Measurements from ENCODE around the gene DBI.

Gene DBI

GRCh38 chr2:119341684-119342083 lies 25.1 kb upstream of the DBI start:
- CTCF ChIA-PET, result no interaction called here
- H3K4me1 Mint-ChIP-seq, result peaks cover 18% of the 10 kb centered on the region
- H3K9me3 Mint-ChIP-seq, result no peaks in the 10 kb centered on the region
- no peak for DNase-seq
- H3K36me3 Mint-ChIP-seq, result no peaks in the 10 kb centered on the region
- no peaks in the 10 kb centered on the region for H3K27me3 Mint-ChIP-seq
- H3K4me3 Mint-ChIP-seq, result no peak overlapping the region
- no peak overlapping the region for H3K27ac Mint-ChIP-seq

- H3K9me3 Mint-ChIP-seq, result no peaks in the 10 kb centered on the region
- no peak overlapping the region for H3K27ac Mint-ChIP-seq
Measured at GRCh38 chr2:119349289-119349688, 17.5 kb upstream of the DBI start.

GRCh38 chr2:119350311-119350998 lies 16.3 kb upstream of the DBI start:
- no peak overlapping the region for H3K27ac Mint-ChIP-seq
- no peak for DNase-seq
- peaks cover 3% of the 10 kb centered on the region for H3K27me3 Mint-ChIP-seq
- H3K9me3 Mint-ChIP-seq, result no peaks in the 10 kb centered on the region
- H3K4me1 Mint-ChIP-seq, result no peaks in the 10 kb centered on the region
- CTCF ChIA-PET, result interaction anchor here (1.3 kb wide), 1 partner anchor 469 kb away, joined by 3 read pairs; no protein-coding TSS in a partner anchor
- H3K36me3 Mint-ChIP-seq, result no peaks in the 10 kb centered on the region
- no peak overlapping the region for H3K4me3 Mint-ChIP-seq

More at GRCh38 chr2:119349289-119349688, 17.5 kb upstream of the DBI start:
- CTCF ChIA-PET, result interaction anchor here (1.3 kb wide), 1 partner anchor 468 kb away, joined by 3 read pairs; no protein-coding TSS in a partner anchor
- Mint-ChIP-seq H3K27me3 (peaks cover 3% of the 10 kb centered on the region), H3K4me3 (no peak overlapping the region), H3K4me1 (no peaks in the 10 kb centered on the region), H3K36me3 (no peaks in the 10 kb centered on the region)
- DNase-seq, result no peak

- no peaks in the 10 kb centered on the region for H3K36me3 Mint-ChIP-seq
- H3K27ac Mint-ChIP-seq, result no peak overlapping the region
- CTCF ChIA-PET, result interaction anchor here (1.0 kb wide), 1 partner anchor 61 kb away, joined by 3 read pairs; no protein-coding TSS in a partner anchor
- no peaks in the 10 kb centered on the region for H3K9me3 Mint-ChIP-seq
- H3K4me3 Mint-ChIP-seq, result no peak overlapping the region
- DNase-seq, result no peak
- H3K4me1 Mint-ChIP-seq, result peaks cover 5% of the 10 kb centered on the region
- H3K27me3 Mint-ChIP-seq, result peaks cover 3% of the 10 kb centered on the region
Measured at GRCh38 chr2:119352357-119352756, 14.4 kb upstream of the DBI start.

- Mint-ChIP-seq H3K4me3 (no peak overlapping the region), H3K4me1 (peaks cover 5% of the 10 kb centered on the region), H3K9me3 (no peaks in the 10 kb centered on the region), H3K27me3 (no peaks in the 10 kb centered on the region), H3K36me3 (no peaks in the 10 kb centered on the region), H3K27ac (no peak overlapping the region)
- CTCF ChIA-PET, result no interaction called here
- DNase-seq, result no peak
Measured at GRCh38 chr2:119354860-119355259, 11.9 kb upstream of the DBI start.

GRCh38 chr2:119359774-119360173 lies 7.0 kb upstream of the DBI start:
- peaks cover 15% of the 10 kb centered on the region for H3K4me1 Mint-ChIP-seq
- CTCF ChIA-PET, result no interaction called here
- H3K4me3 Mint-ChIP-seq, result no peak overlapping the region
- no peaks in the 10 kb centered on the region for H3K27me3 Mint-ChIP-seq
- DNase-seq, result no peak
- H3K27ac Mint-ChIP-seq, result no peak overlapping the region
- no peaks in the 10 kb centered on the region for H3K36me3 Mint-ChIP-seq
- H3K9me3 Mint-ChIP-seq, result no peaks in the 10 kb centered on the region

- no peaks in the 10 kb centered on the region for H3K36me3 Mint-ChIP-seq
- no peaks in the 10 kb centered on the region for H3K27me3 Mint-ChIP-seq
- DNase-seq, result no peak
- H3K4me1 Mint-ChIP-seq, result peaks cover 21% of the 10 kb centered on the region
- CTCF ChIA-PET, result no interaction called here
- no peak overlapping the region for H3K27ac Mint-ChIP-seq
- no peak overlapping the region for H3K4me3 Mint-ChIP-seq
- H3K9me3 Mint-ChIP-seq, result no peaks in the 10 kb centered on the region
Measured at GRCh38 chr2:119360423-119360966, 6.3 kb upstream of the DBI start.

GRCh38 chr2:119364798-119365197 lies 2.0 kb upstream of the DBI start:
- H3K27ac Mint-ChIP-seq, result no peak overlapping the region
- no peaks in the 10 kb centered on the region for H3K9me3 Mint-ChIP-seq
- H3K4me1 Mint-ChIP-seq, result peaks cover 45% of the 10 kb centered on the region
- peak overlapping the region; percentile 98 for H3K4me3 Mint-ChIP-seq
- CTCF ChIA-PET, result no interaction called here
- no peak for DNase-seq
- H3K36me3 Mint-ChIP-seq, result peaks cover 17% of the 10 kb centered on the region
- no peaks in the 10 kb centered on the region for H3K27me3 Mint-ChIP-seq

- DNase-seq, result no peak
- H3K4me3 Mint-ChIP-seq, result peak overlapping the region; percentile 98
- CTCF ChIA-PET, result no interaction called here
- no peaks in the 10 kb centered on the region for H3K9me3 Mint-ChIP-seq
- no peaks in the 10 kb centered on the region for H3K27me3 Mint-ChIP-seq
- peaks cover 49% of the 10 kb centered on the region for H3K4me1 Mint-ChIP-seq
- peaks cover 22% of the 10 kb centered on the region for H3K36me3 Mint-ChIP-seq
- peak overlapping the region; percentile 93 for H3K27ac Mint-ChIP-seq
Measured at GRCh38 chr2:119365436-119365835, 1.3 kb upstream of the DBI start.

- peak overlapping the region; percentile 93 for H3K27ac Mint-ChIP-seq
- peaks cover 49% of the 10 kb centered on the region for H3K4me1 Mint-ChIP-seq
- CTCF ChIA-PET, result no interaction called here
- peaks cover 28% of the 10 kb centered on the region for H3K36me3 Mint-ChIP-seq
- DNase-seq, result no peak
- H3K9me3 Mint-ChIP-seq, result no peaks in the 10 kb centered on the region
- peak overlapping the region; percentile 98 for H3K4me3 Mint-ChIP-seq
- H3K27me3 Mint-ChIP-seq, result no peaks in the 10 kb centered on the region
Measured at GRCh38 chr2:119366161-119366648, 572 bp upstream of the DBI start.

GRCh38 chr2:119367472-119368099 lies 809 bp downstream of the DBI start:
- peaks cover 48% of the 10 kb centered on the region for H3K4me1 Mint-ChIP-seq
- H3K36me3 Mint-ChIP-seq, result peaks cover 39% of the 10 kb centered on the region
- CTCF ChIA-PET, result interaction anchor here (1.2 kb wide), 1 partner anchor 10 kb away, joined by 4 read pairs; no protein-coding TSS in a partner anchor

GRCh38 chr2:119369845-119370244 lies 3.1 kb downstream of the DBI start:
- DNase-seq, result no peak
- Mint-ChIP-seq H3K4me1 (peaks cover 39% of the 10 kb centered on the region), H3K36me3 (peaks cover 61% of the 10 kb centered on the region), H3K9me3 (peaks cover 6% of the 10 kb centered on the region), H3K27ac (no peak overlapping the region), H3K4me3 (no peak overlapping the region), H3K27me3 (no peaks in the 10 kb centered on the region)
- CTCF ChIA-PET, result no interaction called here

More at GRCh38 chr2:119367472-119368099, 809 bp downstream of the DBI start:
- Mint-ChIP-seq H3K27ac (peak overlapping the region; percentile 93), H3K4me3 (peak overlapping the region; percentile 98), H3K27me3 (no peaks in the 10 kb centered on the region), H3K9me3 (no peaks in the 10 kb centered on the region)
- peak; percentile 72 for DNase-seq

GRCh38 chr2:119371111-119371510 lies 4.3 kb downstream of the DBI start:
- DNase-seq, result no peak
- Mint-ChIP-seq H3K27ac (no peak overlapping the region), H3K36me3 (peaks cover 62% of the 10 kb centered on the region), H3K27me3 (no peaks in the 10 kb centered on the region), H3K9me3 (peaks cover 6% of the 10 kb centered on the region), H3K4me1 (peaks cover 27% of the 10 kb centered on the region), H3K4me3 (no peak overlapping the region)
- CTCF ChIA-PET, result no interaction called here

GRCh38 chr2:119372778-119373568 lies 6.2 kb downstream of the DBI start:
- H3K4me1 Mint-ChIP-seq, result peaks cover 18% of the 10 kb centered on the region
- no peak overlapping the region for H3K4me3 Mint-ChIP-seq
- H3K9me3 Mint-ChIP-seq, result peaks cover 6% of the 10 kb centered on the region
- peaks cover 2% of the 10 kb centered on the region for H3K27me3 Mint-ChIP-seq
- DNase-seq, result no peak
- no peak overlapping the region for H3K27ac Mint-ChIP-seq
- peaks cover 57% of the 10 kb centered on the region for H3K36me3 Mint-ChIP-seq
- CTCF ChIA-PET, result no interaction called here

Data from activated naive CD4-positive, alpha-beta T cell treated with anti-CD3 and anti-CD28 coated beads, Interleukin-2, amount 10 ng/mL, durations not matched to agents 7 days and 5 days (primary cell).